ENCODE data around the gene NSD1.

NSD1 gene

DNA sequence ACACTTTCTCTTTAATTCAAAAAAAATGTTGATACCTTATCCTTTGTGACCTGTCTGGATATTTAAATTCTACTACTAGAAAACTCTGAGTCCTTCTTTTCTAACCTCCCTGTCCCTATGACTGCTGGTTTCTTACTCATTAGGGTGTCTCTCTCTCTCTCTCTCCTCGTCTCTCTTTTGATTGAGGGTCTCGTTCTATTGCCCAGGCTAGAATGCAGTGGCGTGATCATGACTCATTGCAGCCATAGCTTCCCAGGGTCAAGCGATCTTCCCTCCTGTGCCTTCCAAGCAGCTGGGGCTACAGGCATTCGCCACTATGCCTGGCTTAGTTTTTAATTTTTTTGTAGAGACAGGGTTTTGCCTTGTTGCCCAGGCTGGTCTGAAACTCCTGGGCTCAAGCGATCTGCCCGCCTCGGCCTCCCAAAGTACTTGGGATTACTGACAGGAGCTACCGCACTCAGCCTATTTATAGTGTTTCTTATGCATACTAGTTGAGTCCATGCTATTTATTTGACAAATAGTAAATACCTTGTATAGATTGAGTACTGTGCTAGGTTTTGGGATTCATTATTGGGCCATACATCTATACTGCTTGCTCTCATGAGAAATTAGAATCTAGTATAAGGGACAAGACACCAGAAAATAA, 61.9 kb downstream of the NSD1 start:
- no peak overlapping the region for H3K4me3 Mint-ChIP-seq
- peaks cover 29% of the 10 kb centered on the region for H3K36me3 Mint-ChIP-seq (ENCODE audit: low read depth)

GRCh38 chr5:177198738-177199137, 65.2 kb downstream of the NSD1 start:
- H3K9me3 Mint-ChIP-seq = no peaks in the 10 kb centered on the region
- no peak overlapping the region for H3K4me3 Mint-ChIP-seq
- peaks cover 14% of the 10 kb centered on the region for H3K4me1 Mint-ChIP-seq (ENCODE audit: low read depth)
- H3K27me3 Mint-ChIP-seq (ENCODE audit: low read depth) = no peaks in the 10 kb centered on the region
- H3K27ac Mint-ChIP-seq = no peak overlapping the region
- peaks cover 27% of the 10 kb centered on the region for H3K36me3 Mint-ChIP-seq (ENCODE audit: low read depth)

More for the DNA sequence above, 61.9 kb downstream of the NSD1 start:
- no peak overlapping the region for H3K27ac Mint-ChIP-seq
- H3K27me3 Mint-ChIP-seq (ENCODE audit: low read depth) = no peaks in the 10 kb centered on the region
- H3K4me1 Mint-ChIP-seq (ENCODE audit: low read depth) = peaks cover 11% of the 10 kb centered on the region
- no peaks in the 10 kb centered on the region for H3K9me3 Mint-ChIP-seq

GRCh38 chr5:177204281-177204680, 70.7 kb downstream of the NSD1 start:
- Mint-ChIP-seq H3K36me3 (ENCODE audit: low read depth) (peaks cover 19% of the 10 kb centered on the region), H3K27me3 (ENCODE audit: low read depth) (no peaks in the 10 kb centered on the region)

DNA sequence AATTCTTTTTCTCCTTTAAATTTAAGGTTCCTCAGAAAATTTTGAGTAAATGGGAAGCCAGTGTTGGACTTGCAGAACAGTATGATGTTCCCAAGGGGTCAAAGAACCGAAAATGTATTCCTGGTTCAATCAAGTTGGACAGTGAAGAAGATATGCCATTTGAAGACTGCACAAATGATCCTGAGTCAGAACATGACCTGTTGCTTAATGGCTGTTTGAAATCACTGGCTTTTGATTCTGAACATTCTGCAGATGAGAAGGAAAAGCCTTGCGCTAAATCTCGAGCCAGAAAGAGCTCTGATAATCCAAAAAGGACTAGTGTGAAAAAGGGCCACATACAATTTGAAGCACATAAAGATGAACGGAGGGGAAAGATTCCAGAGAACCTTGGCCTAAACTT, 76.0 kb downstream of the NSD1 start:
- peaks cover 2% of the 10 kb centered on the region for H3K4me1 Mint-ChIP-seq (ENCODE audit: low read depth)
- H3K36me3 Mint-ChIP-seq (ENCODE audit: low read depth) = peaks cover 43% of the 10 kb centered on the region
- H3K27ac Mint-ChIP-seq = no peak overlapping the region
- H3K27me3 Mint-ChIP-seq (ENCODE audit: low read depth) = no peaks in the 10 kb centered on the region
- H3K9me3 Mint-ChIP-seq = no peaks in the 10 kb centered on the region
- H3K4me3 Mint-ChIP-seq = no peak overlapping the region

More at GRCh38 chr5:177204281-177204680, 70.7 kb downstream of the NSD1 start:
- no peaks in the 10 kb centered on the region for H3K9me3 Mint-ChIP-seq
- H3K4me1 Mint-ChIP-seq (ENCODE audit: low read depth) = peaks cover 4% of the 10 kb centered on the region
- H3K4me3 Mint-ChIP-seq = no peak overlapping the region
- H3K27ac Mint-ChIP-seq = no peak overlapping the region

DNA sequence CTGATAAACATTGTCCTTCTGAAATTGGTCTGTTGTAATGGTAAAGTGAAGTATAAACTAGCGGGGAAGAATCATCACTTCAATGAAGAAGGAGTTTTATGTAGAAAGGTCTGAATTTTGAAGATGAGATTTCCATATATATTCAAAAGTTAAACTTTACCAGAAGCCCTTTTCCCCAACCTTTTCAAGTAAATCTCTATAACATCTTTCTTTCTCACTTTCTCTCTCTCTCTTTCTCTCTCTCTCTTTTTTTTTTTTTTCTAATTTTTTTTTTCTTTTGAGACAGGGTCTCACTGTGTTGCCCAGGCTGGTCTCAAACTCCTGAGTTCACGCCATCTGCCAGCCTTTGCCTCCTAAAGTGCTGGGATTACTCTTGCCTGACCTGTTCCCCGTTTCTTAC, 78.7 kb downstream of the NSD1 start:
- Mint-ChIP-seq H3K9me3 (no peaks in the 10 kb centered on the region), H3K4me3 (no peak overlapping the region), H3K4me1 (ENCODE audit: low read depth) (peaks cover 2% of the 10 kb centered on the region), H3K27ac (no peak overlapping the region), H3K27me3 (ENCODE audit: low read depth) (no peaks in the 10 kb centered on the region), H3K36me3 (ENCODE audit: low read depth) (peaks cover 50% of the 10 kb centered on the region)

- Mint-ChIP-seq H3K36me3 (ENCODE audit: low read depth) (peaks cover 35% of the 10 kb centered on the region), H3K9me3 (no peaks in the 10 kb centered on the region), H3K4me3 (no peak overlapping the region), H3K4me1 (ENCODE audit: low read depth) (peaks cover 5% of the 10 kb centered on the region), H3K27ac (no peak overlapping the region), H3K27me3 (ENCODE audit: low read depth) (no peaks in the 10 kb centered on the region)
Measured at GRCh38 chr5:177220576-177220975, 87.0 kb downstream of the NSD1 start.

DNA sequence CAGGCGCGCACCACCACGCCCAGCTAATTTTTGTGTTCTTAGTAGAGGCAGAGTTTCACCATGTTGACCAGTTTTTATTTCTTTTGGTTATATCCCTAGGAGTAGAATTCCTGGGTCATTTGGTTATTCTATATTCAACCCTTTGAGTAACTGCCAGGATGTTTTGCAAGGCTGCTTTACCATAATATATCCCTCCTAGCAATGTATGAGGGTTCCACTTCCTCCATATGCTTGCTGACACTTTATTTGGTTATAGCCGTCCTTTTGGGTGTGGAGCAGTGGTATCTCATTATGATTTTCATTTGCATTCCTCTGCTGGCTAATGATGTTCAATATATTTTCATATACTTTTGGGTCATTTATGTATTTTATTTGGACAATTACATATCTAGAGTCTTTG, 88.7 kb downstream of the NSD1 start:
- Mint-ChIP-seq H3K4me3 (no peak overlapping the region), H3K9me3 (no peaks in the 10 kb centered on the region), H3K27me3 (ENCODE audit: low read depth) (no peaks in the 10 kb centered on the region), H3K36me3 (ENCODE audit: low read depth) (peaks cover 29% of the 10 kb centered on the region), H3K27ac (no peak overlapping the region), H3K4me1 (ENCODE audit: low read depth) (peaks cover 5% of the 10 kb centered on the region)

DNA sequence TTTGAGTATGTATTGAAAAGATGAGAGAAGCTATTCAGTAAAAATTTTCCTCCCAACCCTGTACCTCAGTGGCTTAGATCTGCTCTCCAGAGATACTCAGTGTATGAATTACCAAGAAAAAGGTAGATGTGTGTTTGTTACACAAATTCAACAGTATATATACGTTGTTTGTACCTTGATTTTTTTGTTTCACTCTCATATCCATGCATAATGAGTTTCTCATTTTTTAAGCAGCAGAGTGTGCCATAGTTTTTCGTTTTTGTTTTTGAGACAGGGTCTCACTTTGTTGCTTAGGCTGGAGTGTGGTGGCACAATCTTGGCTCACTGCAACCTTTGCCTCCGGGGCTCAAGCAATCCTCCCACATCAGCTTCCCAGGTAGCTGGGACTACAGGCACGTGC, 92.2 kb downstream of the NSD1 start:
- H3K4me3 Mint-ChIP-seq = no peak overlapping the region
- no peaks in the 10 kb centered on the region for H3K9me3 Mint-ChIP-seq
- H3K36me3 Mint-ChIP-seq (ENCODE audit: low read depth) = peaks cover 26% of the 10 kb centered on the region
- H3K27me3 Mint-ChIP-seq (ENCODE audit: low read depth) = no peaks in the 10 kb centered on the region
- peaks cover 5% of the 10 kb centered on the region for H3K4me1 Mint-ChIP-seq (ENCODE audit: low read depth)
- no peak overlapping the region for H3K27ac Mint-ChIP-seq

DNA sequence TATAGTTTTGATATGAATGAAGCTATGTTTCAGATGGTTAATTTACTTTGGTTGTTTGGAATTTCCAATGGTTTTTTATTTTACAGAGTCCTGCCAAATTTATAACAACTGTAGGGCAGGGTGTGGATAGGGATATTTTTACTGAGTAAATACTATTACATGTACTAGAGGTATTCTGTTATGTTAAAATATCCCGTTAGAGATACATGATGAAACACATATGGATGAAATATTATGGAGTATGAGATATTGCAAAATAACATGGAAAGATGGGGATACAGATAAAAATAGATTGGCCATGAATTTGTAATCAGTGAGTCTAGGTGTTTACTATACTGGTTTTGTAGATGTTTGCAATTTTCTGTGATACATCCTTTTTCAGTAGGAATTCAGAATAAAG, 93.3 kb downstream of the NSD1 start:
- no peak overlapping the region for H3K27ac Mint-ChIP-seq
- H3K36me3 Mint-ChIP-seq (ENCODE audit: low read depth) = peaks cover 18% of the 10 kb centered on the region
- no peaks in the 10 kb centered on the region for H3K27me3 Mint-ChIP-seq (ENCODE audit: low read depth)
- no peaks in the 10 kb centered on the region for H3K9me3 Mint-ChIP-seq
- no peak overlapping the region for H3K4me3 Mint-ChIP-seq
- peaks cover 4% of the 10 kb centered on the region for H3K4me1 Mint-ChIP-seq (ENCODE audit: low read depth)

DNA sequence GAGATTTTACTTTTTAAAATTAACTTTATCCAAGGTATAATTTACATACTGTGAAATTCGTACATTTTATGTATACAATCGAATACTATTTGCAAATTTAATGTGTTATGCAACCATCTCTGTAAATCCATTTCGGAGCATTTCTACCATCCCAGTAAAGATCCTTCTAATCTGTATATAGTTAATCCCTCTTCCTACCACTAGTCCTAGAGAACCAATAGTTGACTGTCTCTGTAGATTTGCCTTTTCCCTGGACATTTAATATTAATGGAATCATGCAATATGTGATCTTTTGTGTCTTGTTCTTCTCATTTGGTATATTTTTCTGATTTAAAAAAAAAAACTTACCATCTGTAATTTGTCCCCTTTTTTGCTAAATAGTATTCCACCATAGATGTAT, 95.2 kb downstream of the NSD1 start:
- Mint-ChIP-seq H3K4me3 (no peak overlapping the region), H3K27ac (no peak overlapping the region), H3K4me1 (ENCODE audit: low read depth) (peaks cover 10% of the 10 kb centered on the region), H3K9me3 (no peaks in the 10 kb centered on the region), H3K27me3 (ENCODE audit: low read depth) (no peaks in the 10 kb centered on the region), H3K36me3 (ENCODE audit: low read depth) (peaks cover 15% of the 10 kb centered on the region)

- H3K27ac Mint-ChIP-seq = no peak overlapping the region
- no peaks in the 10 kb centered on the region for H3K9me3 Mint-ChIP-seq
- peaks cover 15% of the 10 kb centered on the region for H3K36me3 Mint-ChIP-seq (ENCODE audit: low read depth)
- peaks cover 14% of the 10 kb centered on the region for H3K4me1 Mint-ChIP-seq (ENCODE audit: low read depth)
- no peaks in the 10 kb centered on the region for H3K27me3 Mint-ChIP-seq (ENCODE audit: low read depth)
- no peak overlapping the region for H3K4me3 Mint-ChIP-seq
Measured at GRCh38 chr5:177230660-177231059, 97.1 kb downstream of the NSD1 start.

DNA sequence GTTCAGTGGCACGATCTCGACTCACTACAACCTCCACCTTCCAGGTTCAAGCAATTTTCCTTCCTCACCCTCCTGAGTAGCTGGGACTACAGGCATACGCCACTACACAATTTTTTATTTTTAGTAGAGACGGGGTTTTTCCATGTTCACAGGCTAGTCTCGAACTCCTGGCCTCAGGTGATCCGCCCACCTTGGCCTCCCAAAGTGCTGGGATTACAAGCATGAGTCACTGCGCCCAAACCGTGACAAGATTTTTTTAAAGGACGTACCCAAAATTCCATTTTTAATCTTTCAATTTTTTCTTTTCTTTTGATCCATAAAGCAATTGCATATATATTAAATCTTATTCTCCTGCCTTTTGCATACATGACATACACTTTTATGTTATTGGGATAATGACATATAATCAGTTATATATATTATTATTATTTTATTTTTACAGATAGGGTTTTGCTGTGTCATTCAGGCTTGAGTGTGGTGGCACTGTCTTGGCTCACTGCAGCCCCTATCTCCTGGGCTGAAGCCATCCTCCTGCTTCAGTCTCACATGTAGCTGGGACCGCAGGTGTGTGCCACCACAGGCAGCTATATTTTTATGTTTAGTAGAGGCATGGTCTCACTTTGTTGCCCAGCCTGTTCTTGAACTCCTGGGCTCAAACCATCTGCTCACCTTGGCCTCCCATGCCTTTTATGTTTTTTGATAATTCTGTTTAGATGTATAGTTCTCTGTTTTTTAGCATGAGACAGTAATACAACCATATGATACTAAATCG, 98.1 kb downstream of the NSD1 start:
- H3K4me1 Mint-ChIP-seq (ENCODE audit: low read depth) = peaks cover 14% of the 10 kb centered on the region
- peaks cover 20% of the 10 kb centered on the region for H3K36me3 Mint-ChIP-seq (ENCODE audit: low read depth)
- no peaks in the 10 kb centered on the region for H3K27me3 Mint-ChIP-seq (ENCODE audit: low read depth)
- no peaks in the 10 kb centered on the region for H3K9me3 Mint-ChIP-seq
- no peak overlapping the region for H3K4me3 Mint-ChIP-seq
- H3K27ac Mint-ChIP-seq = no peak overlapping the region

DNA sequence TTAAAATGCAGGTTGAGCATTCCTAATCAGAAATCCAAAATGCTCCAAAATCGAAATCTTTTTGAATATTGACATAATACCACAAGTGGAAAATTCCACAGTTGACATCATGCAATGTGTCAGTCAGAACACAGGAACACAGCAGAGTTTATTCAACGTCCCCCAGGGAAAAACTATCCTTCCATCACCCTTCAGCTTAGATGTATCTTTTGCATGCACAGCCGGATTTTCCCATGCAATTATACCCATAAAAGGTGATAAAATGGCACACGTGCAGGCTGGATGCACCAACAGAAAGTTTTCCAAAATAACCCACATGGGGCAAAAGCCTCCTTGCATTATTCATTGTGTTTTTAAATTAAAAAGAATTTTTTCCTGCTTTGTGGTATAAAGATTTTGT, 98.8 kb downstream of the NSD1 start:
- no peak overlapping the region for H3K27ac Mint-ChIP-seq

DNA sequence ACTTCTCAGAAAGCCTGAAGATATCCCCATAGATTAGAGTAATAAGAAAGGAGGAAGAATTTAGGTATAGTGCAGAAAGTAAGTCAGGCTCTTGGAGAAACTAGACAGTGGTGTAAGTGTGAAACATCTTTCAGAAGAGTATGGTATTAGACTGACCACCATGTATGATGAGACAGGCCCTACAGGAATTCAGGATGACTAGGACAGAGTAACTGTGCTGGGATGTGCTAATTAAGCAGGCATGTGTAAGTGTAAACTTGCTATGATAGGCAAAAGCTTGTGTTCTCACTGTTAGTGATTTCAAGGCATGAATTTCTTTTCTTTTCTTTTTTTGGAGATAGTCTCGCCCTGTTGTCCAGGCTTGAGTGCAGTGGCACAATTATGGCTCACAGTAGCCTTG, 99.2 kb downstream of the NSD1 start:
- Mint-ChIP-seq H3K4me1 (ENCODE audit: low read depth) (peaks cover 14% of the 10 kb centered on the region), H3K36me3 (ENCODE audit: low read depth) (peaks cover 25% of the 10 kb centered on the region), H3K4me3 (no peak overlapping the region), H3K9me3 (no peaks in the 10 kb centered on the region), H3K27me3 (ENCODE audit: low read depth) (no peaks in the 10 kb centered on the region), H3K27ac (no peak overlapping the region)

More for the DNA sequence above, 98.8 kb downstream of the NSD1 start:
- Mint-ChIP-seq H3K36me3 (ENCODE audit: low read depth) (peaks cover 23% of the 10 kb centered on the region), H3K4me1 (ENCODE audit: low read depth) (peaks cover 14% of the 10 kb centered on the region), H3K27me3 (ENCODE audit: low read depth) (no peaks in the 10 kb centered on the region), H3K4me3 (no peak overlapping the region), H3K9me3 (no peaks in the 10 kb centered on the region)

DNA sequence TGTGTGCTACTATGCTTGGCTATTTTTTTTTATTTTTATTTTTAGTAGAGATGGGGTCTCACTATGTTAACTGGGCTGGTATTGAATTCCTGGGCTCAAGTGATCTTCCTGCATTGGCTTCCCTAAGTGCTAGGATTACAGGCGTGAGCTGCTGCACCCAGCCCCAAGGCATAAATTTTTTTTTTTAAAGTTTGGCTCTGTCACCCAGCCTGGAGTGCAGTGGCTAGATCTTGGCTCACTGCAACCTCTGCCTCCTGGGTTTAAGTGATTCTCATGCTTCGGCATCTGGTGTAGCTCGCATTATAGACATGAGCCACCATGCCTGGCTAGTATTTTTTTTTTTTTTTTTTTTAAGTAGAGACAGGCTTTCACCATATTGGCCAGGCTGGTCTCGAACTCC, 99.6 kb downstream of the NSD1 start:
- H3K4me1 Mint-ChIP-seq (ENCODE audit: low read depth) = peaks cover 14% of the 10 kb centered on the region
- H3K4me3 Mint-ChIP-seq = no peak overlapping the region
- no peak overlapping the region for H3K27ac Mint-ChIP-seq
- H3K27me3 Mint-ChIP-seq (ENCODE audit: low read depth) = no peaks in the 10 kb centered on the region
- H3K36me3 Mint-ChIP-seq (ENCODE audit: low read depth) = peaks cover 29% of the 10 kb centered on the region
- no peaks in the 10 kb centered on the region for H3K9me3 Mint-ChIP-seq

Measured in T-helper 1 cell treated with Interleukin-12 subunit alpha and Interleukin-12 subunit beta and Interleukin-4 antibody, amounts not matched to agents 30 μg/mL and 1 μg/mL, for 36 hours (primary cell).